ENCODE data around the gene MIEN1. TPM values are rescaled to one million over a fixed set of nuclear protein-coding genes. Genes with fewer than 3 reads are reported as not detected.

MIEN1 gene
- 10 to 100 TPM; 42.3 to 46.2 TPM for total RNA-seq
- polyA plus RNA-seq: 114 TPM

- H3K27ac ChIP-seq (ENCODE audit: low read depth, low read length): peak within 1 kb of the TSS; percentile 90
- no peaks in the 10 kb centered on the region for H3K27me3 ChIP-seq (ENCODE audit: insufficient read depth, low read length, poor library complexity, severe bottlenecking)
- Mint-ChIP-seq H3K27ac (peak within 1 kb of the TSS; percentile 89 to 98 (median 94)), H3K27me3 (no peaks in the 10 kb centered on the region), H3K9me3 (no peaks in the 10 kb centered on the region), H3K4me3 (peak within 1 kb of the TSS; percentile 89 to 95 (median 91)), H3K4me1 (peaks cover 14 to 21% (median 15%) of the 10 kb centered on the region in 3 donors), H3K36me3 (peaks cover 0 to 39% (median 5%) of the 10 kb centered on the region in 3 donors)
- ChIA-PET POLR2A (interaction anchor here (0.5 to 1.8 kb wide), 9 partner anchors 23 to 851 kb away, joined by 3 to 15 read pairs (median 4); partner anchors contain the start of genes CDK12 and PNMT), CTCF (interaction anchor here (0.6 to 8.6 kb wide), 35 partner anchors 8 to 250 kb away, joined by 3 to 72 read pairs (median 4); partner anchors contain the start of genes IKZF3, PGAP3, PNMT and PSMD3)
- peaks cover 15% of the 10 kb centered on the region for H3K4me1 ChIP-seq (ENCODE audit: insufficient read depth, low read length)
- no peaks in the 10 kb centered on the region for H3K9me3 ChIP-seq (ENCODE audit: low read length)
- DNase-seq: peak; percentile 91 to 95 (median 94)
- peak within 1 kb of the TSS; percentile 91 for H3K4me3 ChIP-seq (ENCODE audit: low read length)
- H3K36me3 ChIP-seq (ENCODE audit: insufficient read depth, low read length): no peaks in the 10 kb centered on the region
Observed at GRCh38 chr17:39730095-39730921, at the start of gene MIEN1. Gene MIEN1 (minus strand): TSS chr17:39730532. CDS start chr17:39730495, 37 bp downstream.

DNA sequence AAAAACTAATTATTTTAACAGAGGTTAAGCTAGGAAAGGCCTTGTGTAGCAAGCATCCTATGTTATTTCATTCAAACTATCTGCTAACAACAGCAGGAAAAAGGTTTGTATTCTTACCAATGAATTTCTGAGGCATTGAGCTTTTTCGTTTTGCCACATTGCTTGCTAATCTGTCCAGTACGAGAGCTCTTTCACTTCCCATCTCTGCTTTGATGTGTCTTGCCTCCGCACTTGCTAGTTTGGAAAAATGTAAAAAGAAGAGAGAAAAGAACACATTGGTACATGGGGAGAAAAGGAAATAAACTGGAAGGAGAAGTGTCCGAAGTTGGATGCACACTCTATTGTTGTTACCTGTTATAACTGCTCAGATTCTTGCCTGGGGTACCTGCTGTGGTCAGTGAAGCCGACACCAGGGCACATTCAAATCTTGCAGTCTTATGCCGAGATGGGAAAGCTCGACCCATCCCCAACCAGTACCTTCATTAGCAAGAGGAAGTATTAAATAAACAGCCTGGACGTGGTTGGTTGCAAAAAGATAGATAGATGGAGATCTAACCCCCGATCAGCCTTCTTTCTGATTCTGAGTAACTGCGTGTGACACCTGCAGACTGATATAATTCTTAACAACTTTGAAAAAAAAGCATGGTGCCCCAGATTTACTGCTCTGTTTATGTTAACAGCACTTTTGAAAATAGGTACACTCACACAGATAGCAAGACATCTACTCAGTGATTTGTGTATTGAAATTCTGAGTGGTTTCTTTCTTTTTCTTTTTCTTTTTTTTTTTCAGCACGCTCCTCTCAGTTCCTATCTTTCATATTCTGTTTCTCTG is 47.4 kb upstream of the MIEN1 start:
- H3K4me3 Mint-ChIP-seq: peak overlapping the region; percentile 94 to 99 (median 96)
- H3K27ac Mint-ChIP-seq: peak overlapping the region; percentile 85 to 99 (median 97)
- Histone ChIP-seq H3K9me3 (ENCODE audit: low read length) (no peaks in the 10 kb centered on the region), H3K4me3 (ENCODE audit: low read length) (peak overlapping the region; percentile 73), H3K4me1 (ENCODE audit: insufficient read depth, low read length) (peaks cover 83% of the 10 kb centered on the region), H3K27ac (ENCODE audit: low read depth, low read length) (peak overlapping the region; percentile 58), H3K27me3 (ENCODE audit: insufficient read depth, low read length, poor library complexity, severe bottlenecking) (no peaks in the 10 kb centered on the region), H3K36me3 (ENCODE audit: insufficient read depth, low read length) (peaks cover 6% of the 10 kb centered on the region)
- peaks cover 12 to 63% (median 26%) of the 10 kb centered on the region in 3 donors for H3K36me3 Mint-ChIP-seq
- ChIA-PET CTCF (interaction anchor here (0.6 to 3.4 kb wide), 9 partner anchors 16 to 154 kb away, joined by 3 to 19 read pairs (median 4); partner anchors contain the start of gene IKZF3), POLR2A (interaction anchor here (0.9 to 4.0 kb wide), 10 partner anchors 11 to 118 kb away, joined by 3 to 14 read pairs (median 6); no protein-coding TSS in a partner anchor)
- DNase-seq: peak in 1 of 5 donors; percentile 47
- peaks cover 70 to 81% (median 80%) of the 10 kb centered on the region in 3 donors for H3K4me1 Mint-ChIP-seq
- H3K9me3 Mint-ChIP-seq: no peaks in the 10 kb centered on the region
- H3K27me3 Mint-ChIP-seq: no peaks in the 10 kb centered on the region

DNA sequence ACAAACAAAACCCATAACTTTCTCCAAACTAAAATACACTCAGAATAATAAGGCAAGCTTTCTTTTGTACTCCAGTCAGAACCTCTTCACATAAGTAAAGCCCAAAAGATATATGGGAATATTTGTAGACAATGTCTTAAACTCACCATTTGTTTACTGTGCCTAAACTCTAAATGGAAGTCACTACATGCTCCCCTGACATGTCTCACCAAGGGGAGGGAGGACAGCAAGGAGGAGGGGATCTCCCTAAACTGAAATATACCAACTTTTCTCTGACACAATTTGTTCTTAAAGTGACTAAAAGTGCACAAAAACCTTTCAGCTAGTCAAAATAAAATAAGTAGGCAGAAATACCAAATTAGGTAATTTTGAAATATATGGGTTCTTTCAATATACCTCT is 45.9 kb upstream of the MIEN1 start:
- Histone ChIP-seq H3K4me3 (ENCODE audit: low read length) (peak overlapping the region; percentile 73), H3K27ac (ENCODE audit: low read depth, low read length) (peak overlapping the region; percentile 60), H3K27me3 (ENCODE audit: insufficient read depth, low read length, poor library complexity, severe bottlenecking) (no peaks in the 10 kb centered on the region), H3K4me1 (ENCODE audit: insufficient read depth, low read length) (peaks cover 83% of the 10 kb centered on the region), H3K9me3 (ENCODE audit: low read length) (no peaks in the 10 kb centered on the region), H3K36me3 (ENCODE audit: insufficient read depth, low read length) (no peaks in the 10 kb centered on the region)
- Mint-ChIP-seq H3K9me3 (no peaks in the 10 kb centered on the region), H3K36me3 (peaks cover 18 to 63% (median 31%) of the 10 kb centered on the region in 3 donors), H3K27me3 (no peaks in the 10 kb centered on the region), H3K27ac (peak overlapping the region; percentile 85 to 99 (median 96)), H3K4me3 (peak overlapping the region; percentile 94 to 99 (median 96)), H3K4me1 (peaks cover 68 to 81% (median 80%) of the 10 kb centered on the region in 3 donors)
- ChIA-PET CTCF (interaction anchor here (1.3 to 3.4 kb wide), 4 partner anchors 22 to 88 kb away, joined by 5 to 19 read pairs (median 6); partner anchors contain the start of gene IKZF3), POLR2A (interaction anchor here (1.3 to 4.0 kb wide), 6 partner anchors 17 to 150 kb away, joined by 3 to 14 read pairs (median 8); no protein-coding TSS in a partner anchor)
- DNase-seq: no peak

GRCh38 chr17:39775031-39775430 is 44.7 kb upstream of the MIEN1 start:
- Mint-ChIP-seq H3K27me3 (no peaks in the 10 kb centered on the region), H3K36me3 (peaks cover 18 to 67% (median 31%) of the 10 kb centered on the region in 3 donors), H3K9me3 (no peaks in the 10 kb centered on the region), H3K4me3 (peak overlapping the region; percentile 94 to 99 (median 96)), H3K4me1 (peaks cover 71 to 84% (median 83%) of the 10 kb centered on the region in 3 donors), H3K27ac (peak overlapping the region; percentile 35 to 99 (median 95))
- H3K27ac ChIP-seq (ENCODE audit: low read depth, low read length): peak overlapping the region; percentile 40
- ChIA-PET POLR2A (interaction anchor here (0.6 to 4.0 kb wide), 6 partner anchors 8 to 206 kb away, joined by 3 to 12 read pairs (median 3); partner anchors contain the start of gene PSMD3), CTCF (interaction anchor here (1.3 to 3.4 kb wide), 2 partner anchors 21 to 45 kb away, joined by 4 to 19 read pairs; partner anchors contain the start of gene MIEN1)
- H3K4me1 ChIP-seq (ENCODE audit: insufficient read depth, low read length): peaks cover 83% of the 10 kb centered on the region
- H3K9me3 ChIP-seq (ENCODE audit: low read length): no peaks in the 10 kb centered on the region
- H3K27me3 ChIP-seq (ENCODE audit: insufficient read depth, low read length, poor library complexity, severe bottlenecking): no peaks in the 10 kb centered on the region
- H3K36me3 ChIP-seq (ENCODE audit: insufficient read depth, low read length): no peaks in the 10 kb centered on the region
- no peak for DNase-seq
- peak overlapping the region; percentile 47 for H3K4me3 ChIP-seq (ENCODE audit: low read length)

- Mint-ChIP-seq H3K9me3 (no peaks in the 10 kb centered on the region), H3K4me3 (peak overlapping the region; percentile 94 to 99 (median 96)), H3K27ac (peak overlapping the region; percentile 85 to 99 (median 95)), H3K36me3 (peaks cover 18 to 72% (median 32%) of the 10 kb centered on the region in 3 donors), H3K4me1 (peaks cover 75 to 86% (median 85%) of the 10 kb centered on the region in 3 donors), H3K27me3 (no peaks in the 10 kb centered on the region)
- POLR2A ChIA-PET: interaction anchor here (0.6 kb wide), 1 partner anchor 220 kb away, joined by 5 read pairs; no protein-coding TSS in a partner anchor
- Histone ChIP-seq H3K4me3 (ENCODE audit: low read length) (peak overlapping the region; percentile 37), H3K27ac (ENCODE audit: low read depth, low read length) (peak overlapping the region; percentile 52), H3K36me3 (ENCODE audit: insufficient read depth, low read length) (no peaks in the 10 kb centered on the region), H3K27me3 (ENCODE audit: insufficient read depth, low read length, poor library complexity, severe bottlenecking) (no peaks in the 10 kb centered on the region), H3K9me3 (ENCODE audit: low read length) (no peaks in the 10 kb centered on the region), H3K4me1 (ENCODE audit: insufficient read depth, low read length) (peaks cover 83% of the 10 kb centered on the region)
- no peak for DNase-seq
- CTCF ChIA-PET: no interaction called here
Observed at GRCh38 chr17:39774047-39774446, 43.7 kb upstream of the MIEN1 start.

DNA sequence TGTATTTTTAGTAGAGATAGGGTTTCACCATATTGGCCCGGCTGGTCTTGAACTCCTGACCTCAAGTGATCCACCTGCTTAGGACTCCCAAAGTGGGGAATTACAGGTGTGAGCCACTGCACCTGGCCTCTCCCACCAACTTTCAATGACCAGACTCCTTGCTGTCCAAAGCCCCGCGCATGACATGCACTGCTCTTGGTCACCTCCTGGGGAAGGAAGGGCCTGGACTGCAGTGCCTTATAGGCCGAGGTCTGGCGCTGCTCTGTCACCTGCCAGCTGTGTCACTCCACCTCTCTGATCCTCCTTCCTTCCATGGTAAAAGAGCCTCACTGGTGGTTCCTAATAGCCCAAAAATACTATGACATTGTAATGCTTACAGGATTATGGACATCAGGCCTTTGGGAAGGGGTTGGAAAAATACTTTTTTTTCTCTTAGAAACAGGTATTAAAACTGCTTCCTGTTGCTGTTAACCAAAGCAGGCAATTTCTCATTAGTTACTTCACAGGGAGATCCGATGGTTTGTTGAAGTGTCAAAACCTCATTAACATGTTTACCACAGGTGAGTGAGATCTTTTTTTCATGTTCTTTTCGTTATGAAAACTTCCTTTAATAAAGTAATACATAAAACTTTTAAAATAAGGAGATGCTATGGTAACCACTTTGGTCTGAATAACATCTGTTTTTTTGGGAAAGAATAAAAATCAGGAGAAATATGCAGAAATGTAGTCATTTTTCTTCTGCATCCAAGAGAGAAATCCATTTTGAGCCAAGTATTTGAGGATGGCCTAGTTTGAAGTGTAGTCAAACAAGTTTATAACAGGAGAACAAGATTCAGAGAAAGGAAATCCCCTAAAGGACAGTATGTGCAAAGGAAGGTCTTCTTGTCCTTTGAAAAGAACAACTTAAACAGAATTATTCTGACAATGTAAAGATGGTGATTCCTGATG is 42.9 kb upstream of the MIEN1 start:
- DNase-seq: peak in 1 of 5 donors; percentile 67
- H3K27ac Mint-ChIP-seq: peak overlapping the region; percentile 85 to 99 (median 95)
- no peaks in the 10 kb centered on the region for H3K36me3 ChIP-seq (ENCODE audit: insufficient read depth, low read length)
- ChIA-PET POLR2A (interaction anchor here (0.6 kb wide), 1 partner anchor 221 kb away, joined by 5 read pairs; no protein-coding TSS in a partner anchor), CTCF (interaction anchor here (0.9 to 1.0 kb wide), 3 partner anchors 7 to 18 kb away, joined by 3 to 7 read pairs (median 3); no protein-coding TSS in a partner anchor)
- peaks cover 84% of the 10 kb centered on the region for H3K4me1 ChIP-seq (ENCODE audit: insufficient read depth, low read length)
- H3K27me3 ChIP-seq (ENCODE audit: insufficient read depth, low read length, poor library complexity, severe bottlenecking): no peaks in the 10 kb centered on the region
- peaks cover 18 to 76% (median 38%) of the 10 kb centered on the region in 3 donors for H3K36me3 Mint-ChIP-seq
- H3K4me3 Mint-ChIP-seq: peak overlapping the region; percentile 94 to 99 (median 96)
- peak overlapping the region; percentile 52 for H3K27ac ChIP-seq (ENCODE audit: low read depth, low read length)
- no peaks in the 10 kb centered on the region for H3K27me3 Mint-ChIP-seq
- no peaks in the 10 kb centered on the region for H3K9me3 ChIP-seq (ENCODE audit: low read length)
- H3K4me1 Mint-ChIP-seq: peaks cover 77 to 87% (median 85%) of the 10 kb centered on the region in 3 donors
- no peaks in the 10 kb centered on the region for H3K9me3 Mint-ChIP-seq
- peak overlapping the region; percentile 26 for H3K4me3 ChIP-seq (ENCODE audit: low read length)
